H9 (cell line): ENCODE results near the gene ERP27. TPM values are rescaled to one million over a fixed set of nuclear protein-coding genes. Genes with fewer than 3 reads are reported as not detected.

Source experiments
- DNase-seq: peaks from one replicate; pipeline ENCODE4 v3.0.0-alpha.2; 2017
- H2AFZ ChIP-seq: one replicate; pipeline ENCODE4 v1.6.1; 2013; ENCODE audit warnings: mild to moderate bottlenecking, low read length, control low read depth, moderate library complexity
- H2AK5ac ChIP-seq: 2 replicates; pipeline ENCODE4 v1.6.1; 2013; ENCODE audit warnings: low read length, control low read depth, mixed read lengths; ENCODE audit not compliant: insufficient read length
- H2BK120ac ChIP-seq: one replicate; pipeline ENCODE4 v1.6.1; 2013; ENCODE audit warnings: low read depth, mild to moderate bottlenecking, low read length, control low read depth, inconsistent platforms; ENCODE audit not compliant: poor library complexity, severe bottlenecking
- H2BK12ac ChIP-seq: 2 replicates; pipeline ENCODE4 v1.6.1; 2013; ENCODE audit warnings: low read length, control low read depth, mixed read lengths, low read depth; ENCODE audit not compliant: insufficient read length
- H2BK15ac ChIP-seq: 2 replicates; pipeline ENCODE4 v1.6.1; 2013; ENCODE audit warnings: low read depth, low read length, control low read depth
- H2BK20ac ChIP-seq: one replicate; pipeline ENCODE4 v1.6.1; 2013; ENCODE audit warnings: low read depth, mild to moderate bottlenecking, low read length, control low read depth, inconsistent platforms; ENCODE audit not compliant: poor library complexity, severe bottlenecking
- H2BK5ac ChIP-seq: 2 replicates; pipeline ENCODE4 v1.6.1; 2013; ENCODE audit warnings: low read length, control low read depth, mixed read lengths; ENCODE audit not compliant: insufficient read length
- H3K14ac ChIP-seq: 2 replicates; pipeline ENCODE4 v1.6.1; 2013; ENCODE audit warnings: low read length, control low read depth; ENCODE audit not compliant: insufficient read depth
- H3K18ac ChIP-seq: 2 replicates; pipeline ENCODE4 v1.6.1; 2013; ENCODE audit warnings: low read depth, mild to moderate bottlenecking, mixed read lengths, low read length, control low read depth; ENCODE audit not compliant: insufficient read length
- H3K23ac ChIP-seq: 2 replicates; pipeline ENCODE4 v1.6.1; 2013; ENCODE audit warnings: low read length, control low read depth, mixed read lengths, low read depth; ENCODE audit not compliant: insufficient read length
- H3K23me2 ChIP-seq: 2 replicates; pipeline ENCODE4 v1.6.1; 2013; ENCODE audit warnings: low read depth, mild to moderate bottlenecking, mixed read lengths, low read length, control low read depth; ENCODE audit not compliant: insufficient read length, poor library complexity, severe bottlenecking
- H3K27ac ChIP-seq: 2 replicates; pipeline ENCODE4 v1.5.1; 2013; ENCODE audit warnings: low read length, control low read depth, mixed read lengths, low read depth; ENCODE audit not compliant: insufficient read length
- H3K27me3 ChIP-seq: 2 replicates; pipeline ENCODE4 v1.6.1; 2013; ENCODE audit warnings: low read length, control low read depth, inconsistent platforms; ENCODE audit not compliant: insufficient read depth
- H3K4ac ChIP-seq: 2 replicates; pipeline ENCODE4 v1.6.1; 2013; ENCODE audit warnings: low read depth, mild to moderate bottlenecking, control low read depth, inconsistent platforms, low read length, moderate library complexity
- H3K4me1 ChIP-seq: 2 replicates; pipeline ENCODE4 v1.6.1; 2013; ENCODE audit warnings: low read length, control low read depth, inconsistent platforms; ENCODE audit not compliant: insufficient read depth
- H3K4me2 ChIP-seq: 2 replicates; pipeline ENCODE4 v1.6.1; 2013; ENCODE audit warnings: low read length, control low read depth, mixed read lengths; ENCODE audit not compliant: insufficient read length, insufficient read depth
- H3K56ac ChIP-seq: 2 replicates; pipeline ENCODE4 v1.6.1; 2013; ENCODE audit warnings: low read depth, mild to moderate bottlenecking, mixed read lengths, low read length, control low read depth; ENCODE audit not compliant: insufficient read length
- H3K79me1 ChIP-seq: 2 replicates; pipeline ENCODE4 v1.6.1; 2013; ENCODE audit warnings: low read depth, mild to moderate bottlenecking, moderate library complexity, low read length, control low read depth, inconsistent platforms; ENCODE audit not compliant: insufficient read depth, poor library complexity, severe bottlenecking
- H3K79me2 ChIP-seq: 2 replicates; pipeline ENCODE4 v1.6.1; 2013; ENCODE audit warnings: low read length, control low read depth, inconsistent platforms; ENCODE audit not compliant: insufficient read depth
- H3K9ac ChIP-seq: 2 replicates; pipeline ENCODE4 v1.6.1; 2013; ENCODE audit warnings: low read length, control low read depth, mixed read lengths; ENCODE audit not compliant: insufficient read length; ENCODE audit errors: extremely low read depth
- H3K9me3 ChIP-seq: one replicate; pipeline ENCODE4 v1.6.1; 2013; ENCODE audit warnings: low read depth, low read length, inconsistent platforms; ENCODE audit not compliant: control insufficient read depth
- H3T11ph ChIP-seq: one replicate; pipeline ENCODE4 v1.6.1; 2013; ENCODE audit warnings: mild to moderate bottlenecking, low read length, control low read depth, inconsistent platforms
- H4K20me1 ChIP-seq: one replicate; pipeline ENCODE4 v1.6.1; 2013; ENCODE audit not compliant: control insufficient read depth, insufficient read length, insufficient read depth
- H4K5ac ChIP-seq: 2 replicates; pipeline ENCODE4 v1.6.1; 2013; ENCODE audit warnings: low read depth, mild to moderate bottlenecking, mixed read lengths, low read length, control low read depth; ENCODE audit not compliant: insufficient read length
- H4K8ac ChIP-seq: replicated peaks from 2 replicates; pipeline ENCODE4 v1.6.1; 2013; ENCODE audit warnings: low read length, control low read depth, mixed read lengths, low read depth; ENCODE audit not compliant: insufficient read length
- H4K91ac ChIP-seq: 2 replicates; pipeline ENCODE4 v1.6.1; 2013; ENCODE audit warnings: low read depth, mild to moderate bottlenecking, moderate library complexity, mixed read lengths, low read length, control low read depth; ENCODE audit not compliant: insufficient read length
- H3K27ac Mint-ChIP-seq, 3 experiments: 2 replicates in 2 of 3; 3 replicates in 1 of 3; pipeline ENCODE4 v1.8.0; 2020 to 2021; ENCODE audit warnings: mixed read lengths in 3 of 3, mild to moderate bottlenecking in 1 of 3, moderate library complexity in 1 of 3
- H3K27me3 Mint-ChIP-seq: 2 replicates; pipeline ENCODE4 v1.8.0; 2021; ENCODE audit warnings: low read depth, mild to moderate bottlenecking, moderate library complexity, mixed read lengths
- H3K36me3 Mint-ChIP-seq, 3 experiments: 2 replicates in 2 of 3; 3 replicates in 1 of 3; pipeline ENCODE4 v1.8.0; 2020 to 2021; ENCODE audit warnings: low read depth in 3 of 3, mixed read lengths in 3 of 3; ENCODE audit not compliant: insufficient read depth in 1 of 3
- H3K4me1 Mint-ChIP-seq, 2 experiments: 2 replicates each; pipeline ENCODE4 v1.8.0; 2020; ENCODE audit warnings: mixed read lengths in 2 of 2
- H3K4me3 Mint-ChIP-seq, 2 experiments: 2 replicates in 1 of 2; 3 replicates in 1 of 2; pipeline ENCODE4 v1.8.0; 2020 to 2021; ENCODE audit warnings: mild to moderate bottlenecking in 2 of 2, mixed read lengths in 2 of 2, moderate library complexity in 1 of 2
- H3K9me3 Mint-ChIP-seq, 2 experiments: 2 replicates in 1 of 2; 3 replicates in 1 of 2; pipeline ENCODE4 v1.8.0; 2020; ENCODE audit warnings: mild to moderate bottlenecking in 2 of 2, mixed read lengths in 2 of 2, moderate library complexity in 1 of 2
- WGBS: extraction: QIAGEN DNeasy Blood & Tissue Kit; methylation state at CpG from one replicate; pipeline ENCODE4 v1.1.7; 2013; ENCODE audit warnings: missing lambda C conversion rate, low lambda C conversion rate, mixed read lengths; ENCODE audit not compliant: insufficient read length; ENCODE audit errors: extremely low coverage; 5-methylcytosine and 5-hydroxymethylcytosine counted together
- total RNA-seq: library from RNA; stranded (reverse); gene quantifications from 2 replicates; pipeline ENCODE4 v1.2.1, GENCODE V29; 2021
- TF ChIP-seq, protein P1 (sequence below): fragments of 200-600 bp; sonication (generic); conservative IDR thresholded peaks from 3 replicates; pipeline ENCODE4 v1.8.0; 2021; ENCODE audit warnings: antibody characterized with exemption, mild to moderate bottlenecking

The ERP27 gene
- total RNA-seq, 1 experiment from 2014 or later = not detected

DNA sequence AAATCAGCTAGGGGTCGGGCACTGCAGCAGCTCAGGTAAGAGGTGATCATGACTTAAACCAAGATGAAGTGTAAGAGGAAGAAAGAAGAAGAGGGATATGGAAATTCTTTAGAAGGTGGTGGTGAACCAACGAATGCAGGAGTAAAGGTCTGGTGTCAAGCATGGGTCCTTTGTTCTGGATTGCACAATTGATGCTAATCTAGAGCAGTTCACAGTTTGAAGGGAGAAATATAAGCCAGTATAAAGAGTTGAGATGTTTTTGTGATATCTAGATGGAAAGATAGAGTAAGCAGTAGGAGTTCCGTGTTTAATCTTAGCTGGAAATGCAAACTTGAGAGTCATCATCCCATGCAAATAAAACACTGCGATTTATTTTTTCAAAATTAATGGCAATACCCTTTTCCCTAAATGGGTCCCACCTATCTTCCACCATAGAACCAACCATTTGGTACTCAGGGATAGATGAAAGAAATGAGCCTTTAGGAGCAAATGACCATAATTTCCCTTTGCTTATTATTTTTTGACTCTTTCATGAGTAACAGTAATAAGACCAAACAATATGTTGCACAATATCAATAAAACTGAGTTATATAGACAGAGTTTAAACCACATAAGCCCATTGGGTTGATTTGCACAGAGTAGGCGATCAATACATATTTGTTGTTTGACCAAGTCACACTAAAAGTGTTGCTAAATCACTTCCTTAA is 37.7 kb downstream of the ERP27 start:
- peaks cover 0 to 4% of the 10 kb centered on the region in 2 experiments; a peak in 2 of 4 replicates for H3K4me1 Mint-ChIP-seq
- no peak overlapping the region for H2BK5ac ChIP-seq
- H3K9ac ChIP-seq = no peak overlapping the region
- H2BK20ac ChIP-seq = no peak overlapping the region
- H3K9me3 ChIP-seq = no peaks in the 10 kb centered on the region
- no peak overlapping the region for H3K14ac ChIP-seq
- H3K9me3 Mint-ChIP-seq = no peaks in the 10 kb centered on the region
- H3K4ac ChIP-seq = no peak overlapping the region
- H2AFZ ChIP-seq = no peak overlapping the region
- H3T11ph ChIP-seq = no peak overlapping the region
- TF ChIP-seq, protein P1, sequence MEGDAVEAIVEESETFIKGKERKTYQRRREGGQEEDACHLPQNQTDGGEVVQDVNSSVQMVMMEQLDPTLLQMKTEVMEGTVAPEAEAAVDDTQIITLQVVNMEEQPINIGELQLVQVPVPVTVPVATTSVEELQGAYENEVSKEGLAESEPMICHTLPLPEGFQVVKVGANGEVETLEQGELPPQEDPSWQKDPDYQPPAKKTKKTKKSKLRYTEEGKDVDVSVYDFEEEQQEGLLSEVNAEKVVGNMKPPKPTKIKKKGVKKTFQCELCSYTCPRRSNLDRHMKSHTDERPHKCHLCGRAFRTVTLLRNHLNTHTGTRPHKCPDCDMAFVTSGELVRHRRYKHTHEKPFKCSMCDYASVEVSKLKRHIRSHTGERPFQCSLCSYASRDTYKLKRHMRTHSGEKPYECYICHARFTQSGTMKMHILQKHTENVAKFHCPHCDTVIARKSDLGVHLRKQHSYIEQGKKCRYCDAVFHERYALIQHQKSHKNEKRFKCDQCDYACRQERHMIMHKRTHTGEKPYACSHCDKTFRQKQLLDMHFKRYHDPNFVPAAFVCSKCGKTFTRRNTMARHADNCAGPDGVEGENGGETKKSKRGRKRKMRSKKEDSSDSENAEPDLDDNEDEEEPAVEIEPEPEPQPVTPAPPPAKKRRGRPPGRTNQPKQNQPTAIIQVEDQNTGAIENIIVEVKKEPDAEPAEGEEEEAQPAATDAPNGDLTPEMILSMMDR = no peak
- no peaks in the 10 kb centered on the region for H3K4me1 ChIP-seq
- no peak overlapping the region for H2BK12ac ChIP-seq
- no peak overlapping the region for H3K18ac ChIP-seq
- H3K56ac ChIP-seq = no peak overlapping the region
- no peak for DNase-seq
- H2AK5ac ChIP-seq = no peak overlapping the region
- H3K36me3 Mint-ChIP-seq = no peaks in the 10 kb centered on the region
- no peak overlapping the region for H4K8ac ChIP-seq
- no peak overlapping the region for H3K4me3 Mint-ChIP-seq
- no peak overlapping the region for H2BK120ac ChIP-seq
- H4K20me1 ChIP-seq = no peaks in the 10 kb centered on the region
- H3K27me3 Mint-ChIP-seq = no peaks in the 10 kb centered on the region
- no peaks in the 10 kb centered on the region for H3K27me3 ChIP-seq
- no peak overlapping the region for H3K27ac Mint-ChIP-seq
- no peak overlapping the region for H4K5ac ChIP-seq
- no peak overlapping the region for H3K23ac ChIP-seq
- H3K27ac ChIP-seq = no peak overlapping the region
- H4K91ac ChIP-seq = no peak overlapping the region
- H3K4me2 ChIP-seq = no peak overlapping the region
- H3K23me2 ChIP-seq = no peaks in the 10 kb centered on the region
- no peak overlapping the region for H2BK15ac ChIP-seq
- no peaks in the 10 kb centered on the region for H3K79me1 ChIP-seq
- no peaks in the 10 kb centered on the region for H3K79me2 ChIP-seq
- WGBS = no CpG with 5 or more reads among the region's 5 CpGs
